Smooth muscle cell (in vitro differentiated cells): ENCODE measurements around the gene PLA2G4A. TPM values are rescaled to one million over a fixed set of nuclear protein-coding genes. Genes with fewer than 3 reads are reported as not detected.

Experiments
- DNase-seq: peaks from one replicate; lab custom pipeline; 2025; ENCODE audit not compliant: unreplicated experiment; lab: John Stamatoyannopoulos, UW
- H2AFZ ChIP-seq: fragments of 200-600 bp; sonication (generic); 2 replicates; pipeline ENCODE4 v1.6.0; 2016; ENCODE audit warnings: antibody characterized with exemption, low read depth, mild to moderate bottlenecking
- H3F3A ChIP-seq: fragments of 200-600 bp; sonication (generic); 2 replicates; pipeline ENCODE4 v1.6.0; 2017; ENCODE audit warnings: antibody characterized with exemption, low read depth
- H3K27ac ChIP-seq: fragments of 200-600 bp; sonication (generic); 2 replicates; pipeline ENCODE4 v1.5.1; 2016; ENCODE audit warnings: low read depth, mild to moderate bottlenecking
- H3K27me3 ChIP-seq: fragments of 200-600 bp; sonication (generic); 2 replicates; pipeline ENCODE4 v1.6.1; 2016; ENCODE audit warnings: low read depth, mild to moderate bottlenecking
- H3K36me3 ChIP-seq: fragments of 200-600 bp; sonication (generic); 2 replicates; pipeline ENCODE4 v1.5.1; 2016; ENCODE audit warnings: low read depth
- H3K4me1 ChIP-seq: fragments of 200-600 bp; sonication (generic); 2 replicates; pipeline ENCODE4 v1.5.1; 2016; ENCODE audit warnings: low read depth
- H3K4me2 ChIP-seq: fragments of 200-600 bp; sonication (generic); 2 replicates; pipeline ENCODE4 v1.6.0; 2016; ENCODE audit warnings: mild to moderate bottlenecking
- H3K4me3 ChIP-seq: fragments of 200-600 bp; sonication (generic); 2 replicates; pipeline ENCODE4 v1.5.1; 2016; ENCODE audit warnings: mild to moderate bottlenecking
- H3K79me2 ChIP-seq: fragments of 200-600 bp; sonication (generic); 2 replicates; pipeline ENCODE4 v1.6.0; 2016; ENCODE audit warnings: low read depth, mild to moderate bottlenecking
- H3K9ac ChIP-seq: fragments of 200-600 bp; sonication (generic); 2 replicates; pipeline ENCODE4 v1.6.0; 2016; ENCODE audit warnings: low read depth
- H3K9me3 ChIP-seq: fragments of 200-600 bp; sonication (generic); replicated peaks from 2 replicates; pipeline ENCODE4 v1.5.1; 2016; ENCODE audit warnings: low read depth
- H4K20me1 ChIP-seq: fragments of 200-600 bp; sonication (generic); 2 replicates; pipeline ENCODE4 v1.6.0; 2016; ENCODE audit warnings: low read depth
- WGBS: methylation state at CpG from one replicate; pipeline ENCODE4 v1.1.7; 2016; ENCODE audit warnings: low lambda C conversion rate; 5-methylcytosine and 5-hydroxymethylcytosine counted together
- polyA plus RNA-seq: library from polyadenylated mRNA; unstranded; fragments of >200 nt; fragmentation: Nextera tagmentation; extraction: Ambion mirVana; gene quantifications from 2 replicates; pipeline ENCODE4 v1.2.1, GENCODE V29; 2016
- total RNA-seq: library from RNA; depleted of rRNA; stranded (reverse); fragments of >200 nt; gene quantifications from 2 replicates; pipeline ENCODE4 v1.2.3, GENCODE V29; 2014
- TF ChIP-seq, protein P1 (sequence below): fragments of 200-600 bp; sonication (generic); IDR thresholded peaks from 2 replicates; pipeline ENCODE4 v1.5.1; 2017; ENCODE audit warnings: borderline replicate concordance, mild to moderate bottlenecking, antibody characterized with exemption; ENCODE audit not compliant: insufficient read depth, poor library complexity, severe bottlenecking

PLA2G4A gene
- total and polyA plus RNA-seq, 2 experiments from 2014 or later, result 3.3 to 7.8 TPM

DNA sequence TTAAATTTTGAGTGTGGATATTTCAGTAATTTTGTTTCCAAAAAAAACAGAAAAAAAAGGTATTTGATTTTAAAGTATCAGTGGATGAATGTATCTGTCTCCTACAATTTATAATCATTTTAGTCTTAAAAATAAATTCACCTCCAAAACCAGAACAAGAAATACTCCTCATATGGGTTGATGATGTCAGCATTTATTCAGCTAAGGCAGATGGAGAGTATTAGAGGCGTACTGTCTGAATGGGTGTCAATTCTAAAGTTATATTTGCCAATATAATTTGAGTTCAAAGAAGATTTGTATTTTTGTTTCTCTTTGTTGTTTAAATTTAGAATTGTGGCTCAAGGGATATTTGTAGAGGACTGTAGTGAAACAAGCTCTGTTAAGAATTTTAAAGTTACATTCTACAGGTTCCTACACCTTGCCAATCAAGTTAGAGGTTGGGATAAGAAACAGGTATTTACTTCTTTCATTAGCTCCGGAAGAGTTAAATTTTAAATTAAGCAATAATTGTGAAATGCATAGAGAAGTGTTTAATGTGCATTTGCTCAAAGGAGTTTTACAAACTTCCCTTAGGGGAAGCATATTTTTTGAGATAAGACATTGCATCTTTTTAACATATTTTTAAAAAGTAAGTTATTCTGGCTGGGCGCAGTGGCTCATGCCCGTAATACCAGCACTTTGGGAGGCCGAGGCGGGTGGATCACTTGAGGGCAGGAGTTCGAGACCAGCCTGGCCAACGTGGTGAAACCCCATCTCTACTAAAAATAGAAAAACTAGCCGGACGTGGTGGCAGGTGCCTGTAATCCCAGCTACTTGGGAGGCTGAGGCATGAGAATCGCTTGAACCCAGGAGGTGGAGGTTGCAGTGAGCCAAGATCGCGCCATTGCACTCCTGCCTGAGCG lies 1.2 kb downstream of the PLA2G4A start:
- no peak for DNase-seq
- H3K79me2 ChIP-seq, result no peaks in the 10 kb centered on the region
- H3K9me3 ChIP-seq, result no peaks in the 10 kb centered on the region
- H3K4me1 ChIP-seq, result no peaks in the 10 kb centered on the region
- no peaks in the 10 kb centered on the region for H3K27me3 ChIP-seq
- no peak overlapping the region for H3K27ac ChIP-seq
- 93% methylated on average over 14 of the region's 14 CpGs for WGBS
- no peaks in the 10 kb centered on the region for H4K20me1 ChIP-seq
- H3K4me2 ChIP-seq, result peak overlapping the region; percentile 85
- no peak overlapping the region for H2AFZ ChIP-seq
- no peaks in the 10 kb centered on the region for H3K36me3 ChIP-seq
- H3F3A ChIP-seq, result no peaks in the 10 kb centered on the region
- H3K4me3 ChIP-seq, result peak overlapping the region; percentile 59
- H3K9ac ChIP-seq, result no peak overlapping the region
- TF ChIP-seq, protein P1, sequence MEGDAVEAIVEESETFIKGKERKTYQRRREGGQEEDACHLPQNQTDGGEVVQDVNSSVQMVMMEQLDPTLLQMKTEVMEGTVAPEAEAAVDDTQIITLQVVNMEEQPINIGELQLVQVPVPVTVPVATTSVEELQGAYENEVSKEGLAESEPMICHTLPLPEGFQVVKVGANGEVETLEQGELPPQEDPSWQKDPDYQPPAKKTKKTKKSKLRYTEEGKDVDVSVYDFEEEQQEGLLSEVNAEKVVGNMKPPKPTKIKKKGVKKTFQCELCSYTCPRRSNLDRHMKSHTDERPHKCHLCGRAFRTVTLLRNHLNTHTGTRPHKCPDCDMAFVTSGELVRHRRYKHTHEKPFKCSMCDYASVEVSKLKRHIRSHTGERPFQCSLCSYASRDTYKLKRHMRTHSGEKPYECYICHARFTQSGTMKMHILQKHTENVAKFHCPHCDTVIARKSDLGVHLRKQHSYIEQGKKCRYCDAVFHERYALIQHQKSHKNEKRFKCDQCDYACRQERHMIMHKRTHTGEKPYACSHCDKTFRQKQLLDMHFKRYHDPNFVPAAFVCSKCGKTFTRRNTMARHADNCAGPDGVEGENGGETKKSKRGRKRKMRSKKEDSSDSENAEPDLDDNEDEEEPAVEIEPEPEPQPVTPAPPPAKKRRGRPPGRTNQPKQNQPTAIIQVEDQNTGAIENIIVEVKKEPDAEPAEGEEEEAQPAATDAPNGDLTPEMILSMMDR, result no peak

DNA sequence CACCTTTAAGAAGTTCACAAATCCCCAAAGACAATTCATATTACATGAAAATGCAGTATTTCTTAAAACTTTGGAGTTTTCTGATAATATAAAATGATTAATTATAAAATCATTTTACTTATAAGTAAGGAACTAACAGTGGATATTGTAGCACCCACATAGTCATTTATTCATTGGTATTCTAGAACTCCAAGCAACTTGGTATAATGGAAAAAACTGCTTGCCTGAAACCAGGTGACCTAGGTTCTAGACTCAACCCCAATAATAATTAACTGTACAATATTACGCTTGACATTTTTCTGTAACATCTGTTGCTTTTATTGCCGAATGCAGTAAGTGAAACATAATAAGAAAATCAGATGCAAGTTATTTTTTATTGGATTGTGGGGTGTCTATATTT lies 2.4 kb downstream of the PLA2G4A start:
- Histone ChIP-seq H3K27me3 (no peaks in the 10 kb centered on the region), H3K9ac (no peak overlapping the region), H3K4me1 (no peaks in the 10 kb centered on the region), H3K4me2 (no peak overlapping the region), H3K27ac (no peak overlapping the region), H3K9me3 (no peaks in the 10 kb centered on the region), H2AFZ (no peak overlapping the region), H3F3A (no peaks in the 10 kb centered on the region), H3K36me3 (no peaks in the 10 kb centered on the region), H4K20me1 (no peaks in the 10 kb centered on the region), H3K4me3 (no peak overlapping the region), H3K79me2 (no peaks in the 10 kb centered on the region)
- DNase-seq, result no peak
- TF ChIP-seq, protein P1, result no peak
- 94% methylated on average over 2 of the region's 2 CpGs for WGBS

DNA sequence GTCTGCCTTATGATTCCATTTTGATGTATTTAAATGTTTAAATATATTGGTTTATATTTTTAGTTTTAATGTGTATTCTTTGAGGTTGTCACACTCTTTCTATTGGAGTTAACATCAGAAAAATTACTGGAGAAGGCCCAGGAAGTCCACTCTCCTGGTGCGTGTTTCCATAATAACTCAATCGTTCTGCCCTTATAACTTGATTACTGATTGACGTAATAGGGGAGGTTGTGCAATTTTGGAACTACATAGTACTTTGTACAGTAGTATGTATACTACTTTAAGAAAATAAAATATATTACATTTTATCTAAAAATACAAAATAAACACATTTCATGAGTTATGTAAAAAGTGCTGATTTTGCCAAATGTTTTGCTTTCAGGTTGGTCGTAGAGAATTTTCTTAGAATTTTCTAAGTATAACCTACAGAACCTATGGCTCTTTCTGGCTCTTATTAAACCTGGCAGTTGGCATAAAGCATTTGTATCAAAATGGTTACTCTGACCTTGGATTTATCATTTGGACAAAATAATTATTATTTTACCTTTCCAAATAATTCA lies 5.7 kb downstream of the PLA2G4A start:
- H3K79me2 ChIP-seq, result no peaks in the 10 kb centered on the region
- H3K4me2 ChIP-seq, result no peak overlapping the region
- no peak overlapping the region for H2AFZ ChIP-seq
- no peak overlapping the region for H3K27ac ChIP-seq
- TF ChIP-seq, protein P1, result no peak
- DNase-seq, result no peak
- H3K9ac ChIP-seq, result no peak overlapping the region
- H3K4me3 ChIP-seq, result no peak overlapping the region
- no peaks in the 10 kb centered on the region for H3K4me1 ChIP-seq
- no peaks in the 10 kb centered on the region for H3K9me3 ChIP-seq
- no peaks in the 10 kb centered on the region for H4K20me1 ChIP-seq
- WGBS, result 94% methylated on average over 4 of the region's 4 CpGs
- no peaks in the 10 kb centered on the region for H3F3A ChIP-seq
- H3K27me3 ChIP-seq, result no peaks in the 10 kb centered on the region
- H3K36me3 ChIP-seq, result no peaks in the 10 kb centered on the region
